Neural progenitor cell (in vitro differentiated cells): ENCODE measurements around the gene GMDS. TPM values are rescaled to one million over a fixed set of nuclear protein-coding genes. Genes with fewer than 3 reads are reported as not detected.

ENCODE experiments used
- DNase-seq: peaks from one replicate; pipeline ENCODE4 v3.0.0-alpha.2; 2016; ENCODE audit warnings: low spot score
- H2AFZ ChIP-seq: fragments of 200-600 bp; sonication (generic); replicated peaks from 2 replicates; pipeline ENCODE4 v1.6.1; 2016; ENCODE audit warnings: antibody characterized with exemption
- H3F3A ChIP-seq: fragments of 200-600 bp; sonication (generic); 2 replicates; pipeline ENCODE4 v1.6.1; 2016; ENCODE audit warnings: antibody characterized with exemption, low read depth
- H3K27ac ChIP-seq: fragments of 200-600 bp; sonication (generic); 2 replicates; pipeline ENCODE4 v1.5.1; 2016; ENCODE audit warnings: mild to moderate bottlenecking
- H3K27me3 ChIP-seq: fragments of 200-600 bp; sonication (generic); 2 replicates; pipeline ENCODE4 v1.6.1; 2016; ENCODE audit warnings: mild to moderate bottlenecking, moderate library complexity
- H3K36me3 ChIP-seq: fragments of 200-600 bp; sonication (generic); 2 replicates; pipeline ENCODE4 v1.5.1; 2016
- H3K4me1 ChIP-seq: fragments of 200-600 bp; sonication (generic); 2 replicates; pipeline ENCODE4 v1.6.1; 2016; ENCODE audit warnings: mixed run types
- H3K4me2 ChIP-seq: fragments of 200-600 bp; sonication (generic); 2 replicates; pipeline ENCODE4 v1.6.1; 2016
- H3K4me3 ChIP-seq: fragments of 200-600 bp; sonication (generic); 2 replicates; pipeline ENCODE4 v1.5.1; 2016
- H3K79me2 ChIP-seq: fragments of 200-600 bp; sonication (generic); 2 replicates; pipeline ENCODE4 v1.6.1; 2016; ENCODE audit warnings: low read depth
- H3K9ac ChIP-seq: fragments of 200-600 bp; sonication (generic); 2 replicates; pipeline ENCODE4 v1.6.1; 2016
- H3K9me3 ChIP-seq: fragments of 200-600 bp; sonication (generic); 2 replicates; pipeline ENCODE4 v1.5.1; 2016; ENCODE audit warnings: low read depth
- H4K20me1 ChIP-seq: fragments of 200-600 bp; sonication (generic); 2 replicates; pipeline ENCODE4 v1.6.1; 2016; ENCODE audit warnings: low read depth
- H3K27ac Mint-ChIP-seq: 3 replicates; pipeline ENCODE4 v1.8.0; 2021; ENCODE audit warnings: mixed read lengths
- H3K27me3 Mint-ChIP-seq: 2 replicates; pipeline ENCODE4 v1.8.0; 2022; ENCODE audit warnings: low read depth, mild to moderate bottlenecking, inconsistent platforms, moderate library complexity, mixed read lengths; ENCODE audit not compliant: insufficient read depth
- H3K36me3 Mint-ChIP-seq: 3 replicates; pipeline ENCODE4 v1.8.0; 2021; ENCODE audit warnings: mixed read lengths
- H3K4me1 Mint-ChIP-seq: 3 replicates; pipeline ENCODE4 v1.8.0; 2021; ENCODE audit warnings: mixed read lengths
- H3K4me3 Mint-ChIP-seq: 3 replicates; pipeline ENCODE4 v1.8.0; 2021; ENCODE audit warnings: mild to moderate bottlenecking, moderate library complexity, mixed read lengths
- H3K9me3 Mint-ChIP-seq: 3 replicates; pipeline ENCODE4 v1.8.0; 2020; ENCODE audit warnings: mixed read lengths
- CTCF ChIP-seq: fragments of 200-600 bp; sonication (generic); IDR thresholded peaks from 2 replicates; pipeline ENCODE4 v1.5.1; 2017; ENCODE audit warnings: antibody characterized with exemption, mild to moderate bottlenecking
- EZH2 ChIP-seq: fragments of 200-600 bp; sonication (generic); IDR thresholded peaks from 2 replicates; pipeline ENCODE4 v1.6.1; 2017; ENCODE audit warnings: antibody characterized with exemption, mild to moderate bottlenecking, moderate library complexity
- EZH2phosphoT487 ChIP-seq: fragments of 200-600 bp; sonication (generic); IDR thresholded peaks from 2 replicates; pipeline ENCODE4 v1.6.1; 2017; ENCODE audit warnings: antibody characterized with exemption
- total RNA-seq: library from RNA; depleted of rRNA; stranded (reverse); fragments of >200 nt; gene quantifications from 2 replicates; pipeline ENCODE4 v1.2.3, GENCODE V29; 2015; ENCODE audit warnings: low replicate concordance

GMDS gene
- total RNA-seq, 1 donor from 2014 or later: 22.6 TPM

- Histone ChIP-seq H2AFZ (no peak overlapping the region), H4K20me1 (no peaks in the 10 kb centered on the region), H3F3A (no peaks in the 10 kb centered on the region), H3K9ac (no peak overlapping the region), H3K79me2 (no peaks in the 10 kb centered on the region), H3K36me3 (no peaks in the 10 kb centered on the region), H3K27me3 (no peaks in the 10 kb centered on the region), H3K4me2 (no peak overlapping the region), H3K4me1 (no peaks in the 10 kb centered on the region), H3K4me3 (no peak overlapping the region), H3K9me3 (no peaks in the 10 kb centered on the region), H3K27ac (no peak overlapping the region)
- no peak for TF ChIP-seq CTCF
- no peak for TF ChIP-seq EZH2phosphoT487
- no peak for TF ChIP-seq EZH2
- no peaks in the 10 kb centered on the region for H3K4me1 Mint-ChIP-seq
- peaks cover 8% of the 10 kb centered on the region for H3K9me3 Mint-ChIP-seq
- no peak overlapping the region for H3K27ac Mint-ChIP-seq
- no peaks in the 10 kb centered on the region for H3K27me3 Mint-ChIP-seq
- no peaks in the 10 kb centered on the region for H3K36me3 Mint-ChIP-seq
- DNase-seq: no peak
- no peak overlapping the region for H3K4me3 Mint-ChIP-seq
These were observed 240.5 kb downstream of the GMDS start for GRCh38 chr6:2004888-2005287.

- no peak overlapping the region for H3K4me3 Mint-ChIP-seq
- Histone ChIP-seq H3K4me2 (no peak overlapping the region), H4K20me1 (no peaks in the 10 kb centered on the region), H3K27me3 (no peaks in the 10 kb centered on the region), H2AFZ (no peak overlapping the region), H3K4me3 (no peak overlapping the region), H3K9me3 (no peaks in the 10 kb centered on the region), H3K79me2 (no peaks in the 10 kb centered on the region), H3F3A (no peaks in the 10 kb centered on the region), H3K36me3 (no peaks in the 10 kb centered on the region), H3K9ac (no peak overlapping the region), H3K27ac (no peak overlapping the region), H3K4me1 (no peaks in the 10 kb centered on the region)
- no peaks in the 10 kb centered on the region for H3K27me3 Mint-ChIP-seq
- H3K4me1 Mint-ChIP-seq: no peaks in the 10 kb centered on the region
- peaks cover 3% of the 10 kb centered on the region for H3K9me3 Mint-ChIP-seq
- no peak overlapping the region for H3K27ac Mint-ChIP-seq
- DNase-seq: no peak
- TF ChIP-seq EZH2phosphoT487 (no peak), CTCF (no peak), EZH2 (no peak)
- H3K36me3 Mint-ChIP-seq: no peaks in the 10 kb centered on the region
These were observed 244.4 kb downstream of the GMDS start for GRCh38 chr6:2000962-2001361.

- Histone ChIP-seq H3K4me3 (no peak overlapping the region), H3K79me2 (no peaks in the 10 kb centered on the region), H3K4me1 (no peaks in the 10 kb centered on the region), H3F3A (no peaks in the 10 kb centered on the region), H2AFZ (no peak overlapping the region), H3K9me3 (no peaks in the 10 kb centered on the region), H3K4me2 (no peak overlapping the region), H3K27ac (no peak overlapping the region), H3K36me3 (no peaks in the 10 kb centered on the region), H3K27me3 (no peaks in the 10 kb centered on the region), H3K9ac (no peak overlapping the region), H4K20me1 (no peaks in the 10 kb centered on the region)
- H3K9me3 Mint-ChIP-seq: peaks cover 3% of the 10 kb centered on the region
- no peak overlapping the region for H3K27ac Mint-ChIP-seq
- TF ChIP-seq EZH2phosphoT487 (no peak), CTCF (no peak), EZH2 (no peak)
- no peak overlapping the region for H3K4me3 Mint-ChIP-seq
- no peaks in the 10 kb centered on the region for H3K27me3 Mint-ChIP-seq
- DNase-seq: no peak
- no peaks in the 10 kb centered on the region for H3K36me3 Mint-ChIP-seq
- H3K4me1 Mint-ChIP-seq: no peaks in the 10 kb centered on the region
These were observed 247.7 kb downstream of the GMDS start for GRCh38 chr6:1997702-1998101.
